ENCODE results near the gene LIN54.

GRCh38 chr4:82968972-82969371, 41.7 kb downstream of the LIN54 start:
- TF ChIP-seq CTCF (IDR thresholded peaks at IDR 0.05) = no peak
- no peak for TF ChIP-seq POLR2AphosphoS5 (IDR thresholded peaks at IDR 0.05)
